ENCODE measurements around the gene PPIL6.
"Not testable (repeated sequence)": the region's sequence is repeated elsewhere in the genome, so short reads cannot be mapped to it uniquely, and the experiment has no call there.

PPIL6 gene

DNA sequence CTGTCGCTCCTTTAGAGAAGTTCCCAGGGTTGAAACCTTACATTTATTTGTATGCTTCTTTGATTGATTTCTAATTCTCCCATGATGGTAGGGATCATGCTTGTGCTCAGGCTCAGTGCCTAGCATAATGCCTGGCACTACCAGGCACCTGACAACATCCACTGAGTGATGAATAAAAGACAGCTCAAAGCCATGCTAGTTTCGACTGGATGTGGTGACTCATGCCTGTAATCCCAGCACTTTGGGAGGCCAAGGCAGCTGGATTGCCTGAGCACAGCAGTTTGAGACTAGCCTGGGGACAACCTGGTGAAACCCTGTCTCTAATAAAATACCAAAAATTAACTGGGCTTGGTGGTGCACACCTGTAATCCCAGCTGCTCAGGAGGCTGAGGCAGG, 46.5 kb downstream of the PPIL6 start:
- no peak for DNase-seq

DNA sequence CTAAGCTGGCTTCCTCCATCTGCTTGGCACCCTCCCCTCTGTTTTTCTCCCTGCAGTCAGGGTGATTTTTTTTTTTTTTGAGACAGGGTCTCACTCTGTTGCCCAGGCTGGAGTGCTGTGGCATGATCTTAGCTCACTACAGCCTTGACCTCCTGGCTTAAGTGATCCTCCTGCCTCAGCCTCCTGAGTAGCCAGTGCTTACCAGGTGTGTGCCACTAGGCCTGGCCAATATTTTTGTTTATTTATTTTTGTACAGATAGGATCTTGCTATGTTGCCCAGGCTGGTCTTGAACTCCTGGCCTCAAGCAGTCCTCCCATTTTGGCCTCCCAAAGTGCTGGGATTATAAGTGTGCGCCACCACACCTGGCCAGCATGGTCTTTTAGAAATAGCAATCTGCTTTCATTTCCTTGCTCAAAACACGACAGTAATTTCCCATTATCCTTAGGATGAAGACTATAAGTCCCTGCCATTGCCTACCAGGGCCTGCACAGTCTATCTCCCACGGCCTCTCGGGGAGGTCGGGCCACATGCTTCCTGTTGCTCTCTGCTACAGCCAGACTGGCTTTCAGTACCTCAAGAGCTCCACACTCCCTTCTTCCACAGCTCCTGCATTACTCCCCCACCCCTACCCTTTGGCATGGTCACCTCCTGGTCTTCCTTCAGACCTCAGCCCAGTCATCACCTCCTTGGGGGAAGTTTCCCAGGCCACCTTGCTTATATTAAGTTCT, 47.1 kb downstream of the PPIL6 start:
- no peak for DNase-seq

- no peak for DNase-seq
Observed at GRCh38 chr6:109389650-109390274, 50.7 kb downstream of the PPIL6 start.

- DNase-seq = no peak
Observed at GRCh38 chr6:109388265-109388664, 52.2 kb downstream of the PPIL6 start.

DNA sequence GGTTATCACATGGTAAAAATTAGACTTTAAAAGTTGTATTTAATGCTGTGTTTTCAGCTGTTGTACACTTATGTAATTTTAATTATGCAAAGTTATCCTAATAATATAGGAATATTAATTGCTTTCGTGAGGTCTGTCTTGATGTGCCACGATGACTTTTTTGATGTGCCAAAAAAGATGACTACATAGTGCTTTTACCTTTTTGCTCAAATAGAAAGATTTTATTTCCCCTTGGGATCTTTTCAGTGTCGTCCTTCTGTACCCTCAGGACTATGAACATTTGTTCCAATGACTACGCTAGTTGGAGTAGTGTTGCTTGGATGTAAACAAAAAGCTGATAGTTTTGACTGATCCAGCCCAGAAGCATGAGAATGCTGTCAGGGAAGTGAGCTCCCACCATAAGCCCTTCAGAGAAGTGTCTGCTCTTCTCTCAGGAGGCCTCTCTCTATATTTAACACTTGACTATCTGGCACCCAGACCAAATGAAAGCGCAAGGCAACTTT, 56.9 kb downstream of the PPIL6 start:
- no peak for DNase-seq

- DNase-seq = peak; percentile 94
Observed at GRCh38 chr6:109382576-109383437, 57.6 kb downstream of the PPIL6 start.

- peak; percentile 94 for DNase-seq
Observed at GRCh38 chr6:109381747-109382575, 58.5 kb downstream of the PPIL6 start, which contains the start of gene CD164. TSS of gene CD164 (minus strand) at chr6:109382467. CDS start at chr6:109382378, 89 bp downstream.

GRCh38 chr6:109381061-109381746, 59.2 kb downstream of the PPIL6 start:
- DNase-seq = no peak

- DNase-seq = no peak
Observed at GRCh38 chr6:109379711-109380110, 60.7 kb downstream of the PPIL6 start.

GRCh38 chr6:109377717-109378116, 62.7 kb downstream of the PPIL6 start:
- DNase-seq = no peak

- DNase-seq = no peak
Observed at GRCh38 chr6:109374326-109374892, 66.0 kb downstream of the PPIL6 start.

DNA sequence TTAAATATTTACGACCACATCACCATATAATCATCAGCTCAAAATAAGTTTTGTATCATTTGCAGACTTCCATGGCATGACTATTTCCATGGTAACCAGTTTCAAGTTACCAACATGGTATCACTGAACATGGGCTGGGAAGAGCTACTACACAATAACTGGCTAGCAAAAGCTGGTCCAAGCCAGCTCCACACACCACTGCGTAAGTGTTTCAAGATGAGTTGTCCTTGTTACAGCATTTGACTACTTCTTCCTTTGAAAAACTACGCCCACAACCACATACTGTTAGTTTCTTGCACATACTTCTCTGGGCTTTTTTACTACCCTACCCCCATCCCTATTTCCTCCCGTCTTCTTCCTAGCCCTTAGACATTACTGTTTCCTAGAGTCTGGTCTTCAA, 66.7 kb downstream of the PPIL6 start:
- no peak for DNase-seq

- no peak for DNase-seq
Observed at GRCh38 chr6:109373331-109373730, 67.1 kb downstream of the PPIL6 start.

DNA sequence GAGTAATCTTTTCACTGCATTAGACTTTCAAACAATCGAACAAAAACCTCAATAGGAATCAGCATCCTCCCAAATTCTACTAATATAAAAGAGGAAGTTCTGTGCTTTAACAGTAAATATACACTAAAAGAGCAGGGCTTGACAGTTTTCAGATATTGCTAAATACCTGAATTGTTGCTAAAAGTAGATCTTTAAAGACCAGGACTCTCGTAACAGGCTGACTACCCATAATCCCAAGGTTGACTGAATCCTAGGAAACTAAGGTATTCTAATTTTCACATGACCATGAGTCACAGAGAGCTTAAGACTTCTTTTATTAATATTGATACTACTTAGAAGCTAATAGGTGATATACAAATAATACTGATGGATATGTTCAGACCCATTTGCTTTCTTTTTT, 68.3 kb downstream of the PPIL6 start:
- no peak for DNase-seq

GRCh38 chr6:109370792-109371191, 69.6 kb downstream of the PPIL6 start:
- DNase-seq = no peak

- DNase-seq = no peak
Observed at GRCh38 chr6:109370336-109370735, 70.1 kb downstream of the PPIL6 start.

DNA sequence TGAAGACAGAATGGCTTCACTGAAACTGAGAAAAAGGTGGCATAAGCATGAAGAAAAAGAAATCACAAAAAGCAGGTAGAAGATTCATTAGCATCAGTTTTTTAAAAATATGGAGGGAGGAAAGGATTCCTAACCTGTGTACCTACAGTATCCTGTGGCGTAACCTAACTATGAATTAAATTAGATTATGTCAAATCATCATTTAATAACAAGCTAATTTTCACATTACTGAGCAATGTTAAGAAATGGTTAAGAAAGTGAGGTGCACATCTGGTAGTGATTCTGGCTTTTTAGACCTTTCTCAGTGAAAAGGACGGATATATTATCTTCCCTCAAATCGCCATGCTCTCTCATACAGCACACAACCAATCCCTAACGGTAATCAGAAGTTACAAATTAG, 70.7 kb downstream of the PPIL6 start:
- DNase-seq = no peak

GRCh38 chr6:109364382-109365078, 75.9 kb downstream of the PPIL6 start:
- DNase-seq = not testable (repeated sequence)

- no peak for DNase-seq
Observed at GRCh38 chr6:109363753-109364152, 76.7 kb downstream of the PPIL6 start.

- no peak for DNase-seq
Observed at GRCh38 chr6:109362102-109362884, 78.1 kb downstream of the PPIL6 start.

Measured in GDM1 (cell line).